Measurements from ENCODE around the gene MOV10L1. TPM values are rescaled to one million over a fixed set of nuclear protein-coding genes. Genes with fewer than 3 reads are reported as not detected.

Gene MOV10L1
- total and polyA plus RNA-seq, 9 of the 15 experiments (the other 6 are each of a cell fraction or from before 2014, with no cell fraction given), result 0.06 to 0.43 (median 0.15) TPM

DNA sequence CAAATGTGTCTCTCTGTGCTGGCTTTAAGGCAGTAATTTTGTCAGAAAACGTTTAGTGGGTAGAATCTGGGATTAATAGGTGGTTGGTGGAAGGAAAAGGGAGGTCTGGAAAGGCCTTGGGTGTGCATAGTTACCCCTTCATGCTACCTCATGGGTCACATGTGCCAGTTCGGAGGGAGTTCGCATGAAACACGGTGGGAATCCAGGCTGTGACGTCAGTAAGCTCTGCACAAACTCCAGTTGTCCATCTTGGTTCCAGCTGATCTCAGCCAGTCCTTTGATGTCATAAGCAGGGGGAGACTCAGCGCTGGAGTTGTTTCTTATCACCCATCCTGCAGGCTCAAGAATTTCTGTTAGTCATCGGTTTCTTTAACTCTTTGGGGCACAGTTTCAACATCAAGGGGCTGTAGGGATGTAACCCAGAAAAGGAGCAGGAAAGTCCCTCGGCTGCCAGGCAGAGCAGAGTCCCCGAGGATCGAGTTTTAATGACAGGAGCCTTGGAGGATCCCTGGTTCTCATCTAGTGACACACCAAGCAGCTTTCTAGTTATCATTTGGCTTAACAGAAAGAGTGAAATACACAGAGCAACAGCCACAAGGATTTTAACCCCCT lies 28.9 kb downstream of the MOV10L1 start (continued):
- TF ChIP-seq CHCHD3 (CRISPR knock-in tag; IDR thresholded peaks at IDR 0.05), result no peak
- TF ChIP-seq C11orf30 (IDR thresholded peaks at IDR 0.05; ENCODE audit: low read depth), result peak; percentile 79
- TF ChIP-seq GATAD2A (IDR thresholded peaks at IDR 0.05), result 0 out of 2 replicates have a peak, but pooled peaks have one; percentile 31
- TF ChIP-seq MAZ (CRISPR knock-in tag; conservative IDR thresholded peaks at IDR 0.05 in 1 of 2, IDR thresholded peaks at IDR 0.05 in 1 of 2), result peak in 1 of 2 experiments; percentile 33; a peak in 2 of 4 replicates
- peak; percentile 95 for TF ChIP-seq SMARCA4 (IDR thresholded peaks at IDR 0.05)
- peak; percentile 72 for TF ChIP-seq RNF2 (IDR thresholded peaks at IDR 0.05)
- peak; percentile 47; the same call in 1 of the 2 replicates for TF ChIP-seq TRIM28 (IDR thresholded peaks at IDR 0.05)
- TF ChIP-seq SRSF3 (IDR thresholded peaks at IDR 0.05; ENCODE audit: insufficient read depth, low read length), result no peak
- peak; percentile 23 for TF ChIP-seq RBBP5 (IDR thresholded peaks at IDR 0.05; ENCODE audit: borderline replicate concordance, insufficient read depth, low read length, poor library complexity, severe bottlenecking)
- peak; percentile 65; the same call in 1 of the 2 replicates for TF ChIP-seq FOXM1 (IDR thresholded peaks at IDR 0.05; ENCODE audit: low read depth)
- TF ChIP-seq FOXM1 (CRISPR knock-in tag; IDR thresholded peaks at IDR 0.05; ENCODE audit: low read depth), result no peak
- peak; percentile 64 for TF ChIP-seq MEIS2 (IDR thresholded peaks at IDR 0.05; ENCODE audit: partially characterized antibody)
- TF ChIP-seq KDM1A (IDR thresholded peaks at IDR 0.05), result peak in 1 of 2 experiments; percentile 18; a peak in 2 of 4 replicates
- TF ChIP-seq SRSF7 (optimal IDR thresholded peaks at IDR 0.05; ENCODE audit: low read depth, low read length), result no peak
- peak; percentile 23; the same call in 1 of the 2 replicates for TF ChIP-seq BHLHE40 (IDR thresholded peaks at IDR 0.05; ENCODE audit: low read length)
- peak; percentile 82 for TF ChIP-seq KHSRP (IDR thresholded peaks at IDR 0.05)
- peak; percentile 95 for TF ChIP-seq DACH1 (IDR thresholded peaks at IDR 0.05; ENCODE audit: partially characterized antibody)
- TF ChIP-seq KLF16 (IDR thresholded peaks at IDR 0.05), result peak; percentile 76
- TF ChIP-seq CREM (IDR thresholded peaks at IDR 0.05; ENCODE audit: low read depth), result peak; percentile 98
- TF ChIP-seq CEBPG (CRISPR knock-in tag; IDR thresholded peaks at IDR 0.05), result peak; percentile 59; the same call in 1 of the 2 replicates
- TF ChIP-seq CEBPG (tag; conservative IDR thresholded peaks at IDR 0.05 in 1 of 2, IDR thresholded peaks at IDR 0.05 in 1 of 2), result peak; percentile 29 to 70; a peak in 3 of 4 replicates
- TF ChIP-seq, protein P1, sequence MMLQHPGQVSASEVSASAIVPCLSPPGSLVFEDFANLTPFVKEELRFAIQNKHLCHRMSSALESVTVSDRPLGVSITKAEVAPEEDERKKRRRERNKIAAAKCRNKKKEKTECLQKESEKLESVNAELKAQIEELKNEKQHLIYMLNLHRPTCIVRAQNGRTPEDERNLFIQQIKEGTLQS (IDR thresholded peaks at IDR 0.05), result peak; percentile 96
- TF ChIP-seq, protein P1 (CRISPR knock-in tag; conservative IDR thresholded peaks at IDR 0.05), result peak; percentile 93
- peak in 1 of 2 experiments; percentile 66; a peak in 2 of 4 replicates for TF ChIP-seq RCOR1 (IDR thresholded peaks at IDR 0.05; ENCODE audit: borderline replicate concordance in 1 of 2, low read depth in 2 of 2, low read length in 2 of 2)
- TF ChIP-seq NCOA4 (IDR thresholded peaks at IDR 0.05; ENCODE audit: partially characterized antibody), result no peak
- TF ChIP-seq, protein P2, sequence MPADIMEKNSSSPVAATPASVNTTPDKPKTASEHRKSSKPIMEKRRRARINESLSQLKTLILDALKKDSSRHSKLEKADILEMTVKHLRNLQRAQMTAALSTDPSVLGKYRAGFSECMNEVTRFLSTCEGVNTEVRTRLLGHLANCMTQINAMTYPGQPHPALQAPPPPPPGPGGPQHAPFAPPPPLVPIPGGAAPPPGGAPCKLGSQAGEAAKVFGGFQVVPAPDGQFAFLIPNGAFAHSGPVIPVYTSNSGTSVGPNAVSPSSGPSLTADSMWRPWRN (IDR thresholded peaks at IDR 0.05; ENCODE audit: low read depth), result 0 out of 2 replicates have a peak, but pooled peaks have one; percentile 32
- TF ChIP-seq TCF3 (CRISPR knock-in tag; IDR thresholded peaks at IDR 0.05), result peak; percentile 89
- peak in 1 of 3 experiments; percentile 78 for TF ChIP-seq YY1 (IDR thresholded peaks at IDR 0.05; ENCODE audit: borderline replicate concordance in 1 of 3, control insufficient read depth in 1 of 3, extremely low read depth in 1 of 3, insufficient read depth in 3 of 3, insufficient read length in 1 of 3, insufficient replicate concordance in 2 of 3, low read depth in 1 of 3, low read length in 2 of 3)
- TF ChIP-seq TBL1XR1 (IDR thresholded peaks at IDR 0.05; ENCODE audit: low read length in 2 of 2), result peak in 1 of 2 experiments; percentile 87; a peak in 2 of 4 replicates
- TF ChIP-seq SMAD4 (CRISPR knock-in tag; conservative IDR thresholded peaks at IDR 0.05), result 0 out of 2 replicates have a peak, but pooled peaks have one; percentile 27
- TF ChIP-seq DPF2 (IDR thresholded peaks at IDR 0.05), result peak; percentile 97

Measured in K562 (cell line).